GM12874 (cell line): ENCODE measurements around the gene AMBRA1.
A peak's percentile ranks its signal among the peaks of the same experiment; 100 is the strongest.

Experiments used
- TF ChIP-seq, protein P1 (sequence below): IDR thresholded peaks from 2 replicates; pipeline ENCODE4 v1.5.1; 2011; ENCODE audit warnings: low read depth, mild to moderate bottlenecking, control low read depth, low read length, moderate library complexity; ENCODE audit not compliant: insufficient read depth

AMBRA1 gene

DNA sequence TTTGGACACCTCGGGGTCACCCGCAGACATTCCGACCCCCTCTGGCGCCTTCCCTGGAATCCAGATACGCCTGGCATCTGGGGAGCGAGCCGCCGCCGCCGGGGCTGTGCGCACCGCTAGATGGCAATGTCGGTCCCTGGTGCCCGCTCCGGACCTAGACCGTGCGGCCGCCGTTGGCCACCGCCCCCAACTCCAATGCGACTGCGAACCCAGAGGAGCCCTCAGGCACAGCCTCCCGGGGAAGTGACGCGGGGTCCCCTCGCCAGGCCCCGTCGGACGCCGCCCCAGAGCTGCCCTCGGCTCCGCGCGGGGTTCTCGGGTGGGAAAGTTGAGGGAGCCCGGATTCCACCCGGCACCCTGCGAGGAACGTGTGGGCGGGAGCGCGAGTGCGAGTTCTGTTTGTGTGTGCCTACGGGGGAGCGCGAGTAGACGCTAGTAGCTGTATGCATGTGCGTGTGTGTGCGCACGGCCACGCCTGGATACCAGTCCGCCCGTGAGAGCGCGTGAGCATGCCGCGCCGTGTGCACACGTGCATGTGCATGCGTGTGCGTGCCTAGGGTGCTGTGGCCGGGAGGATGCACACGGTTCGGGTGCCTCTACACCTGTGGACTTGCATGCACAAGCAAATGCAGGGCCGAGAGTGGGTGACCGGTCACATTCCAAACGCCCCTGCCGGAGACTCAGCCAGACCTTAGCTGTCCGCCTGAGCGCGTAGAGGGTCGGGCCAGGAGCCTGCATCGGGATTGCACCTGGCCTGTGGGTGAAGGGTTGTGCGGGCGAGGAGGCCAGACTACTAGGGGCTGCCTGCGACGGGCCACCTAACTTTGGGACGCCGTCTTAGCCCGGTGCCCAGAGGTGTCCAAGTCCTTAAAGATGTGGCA, 204.1 kb downstream of the AMBRA1 start:
- TF ChIP-seq, protein P1, sequence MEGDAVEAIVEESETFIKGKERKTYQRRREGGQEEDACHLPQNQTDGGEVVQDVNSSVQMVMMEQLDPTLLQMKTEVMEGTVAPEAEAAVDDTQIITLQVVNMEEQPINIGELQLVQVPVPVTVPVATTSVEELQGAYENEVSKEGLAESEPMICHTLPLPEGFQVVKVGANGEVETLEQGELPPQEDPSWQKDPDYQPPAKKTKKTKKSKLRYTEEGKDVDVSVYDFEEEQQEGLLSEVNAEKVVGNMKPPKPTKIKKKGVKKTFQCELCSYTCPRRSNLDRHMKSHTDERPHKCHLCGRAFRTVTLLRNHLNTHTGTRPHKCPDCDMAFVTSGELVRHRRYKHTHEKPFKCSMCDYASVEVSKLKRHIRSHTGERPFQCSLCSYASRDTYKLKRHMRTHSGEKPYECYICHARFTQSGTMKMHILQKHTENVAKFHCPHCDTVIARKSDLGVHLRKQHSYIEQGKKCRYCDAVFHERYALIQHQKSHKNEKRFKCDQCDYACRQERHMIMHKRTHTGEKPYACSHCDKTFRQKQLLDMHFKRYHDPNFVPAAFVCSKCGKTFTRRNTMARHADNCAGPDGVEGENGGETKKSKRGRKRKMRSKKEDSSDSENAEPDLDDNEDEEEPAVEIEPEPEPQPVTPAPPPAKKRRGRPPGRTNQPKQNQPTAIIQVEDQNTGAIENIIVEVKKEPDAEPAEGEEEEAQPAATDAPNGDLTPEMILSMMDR = peak; percentile 97

DNA sequence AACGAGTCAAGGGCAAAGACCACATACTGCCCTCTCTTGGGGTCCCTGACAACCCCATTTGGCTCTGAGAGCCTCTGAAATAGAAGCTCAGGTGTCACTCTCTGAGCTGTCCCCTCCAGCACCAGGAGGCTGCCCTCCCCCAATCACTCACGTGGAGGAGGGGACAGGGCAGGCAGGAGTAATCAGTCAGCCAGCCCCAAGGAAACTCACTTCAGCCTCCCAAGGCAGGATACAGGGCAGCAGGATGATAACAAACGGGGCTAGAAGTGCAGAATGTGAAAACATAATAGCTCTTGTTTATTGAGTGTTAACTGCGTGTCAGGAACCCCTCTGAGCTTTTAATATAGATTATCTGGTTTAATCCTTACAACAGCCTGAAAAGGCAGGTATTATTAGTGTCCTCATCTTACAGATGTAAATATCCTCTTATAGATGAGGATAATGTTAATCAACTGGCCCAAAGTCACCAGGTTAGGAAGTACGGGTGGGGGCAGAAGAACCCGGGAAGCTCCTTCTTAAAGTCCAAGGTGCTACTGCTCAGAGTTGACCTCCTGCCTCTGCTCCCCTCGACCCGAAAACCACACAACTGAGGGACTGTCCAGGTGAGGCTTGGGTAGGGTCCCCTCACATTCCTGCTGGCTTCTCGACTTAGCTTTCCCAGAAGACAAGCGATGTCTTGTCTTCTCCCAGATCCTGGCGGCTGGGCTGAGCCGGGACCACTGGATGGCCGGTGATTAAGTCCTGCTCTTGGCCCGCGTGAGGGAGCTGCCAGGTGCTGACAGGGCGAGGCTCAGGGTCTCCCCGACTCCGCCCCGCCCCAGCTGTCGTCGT, 205.0 kb downstream of the AMBRA1 start:
- TF ChIP-seq, protein P1 = no peak

DNA sequence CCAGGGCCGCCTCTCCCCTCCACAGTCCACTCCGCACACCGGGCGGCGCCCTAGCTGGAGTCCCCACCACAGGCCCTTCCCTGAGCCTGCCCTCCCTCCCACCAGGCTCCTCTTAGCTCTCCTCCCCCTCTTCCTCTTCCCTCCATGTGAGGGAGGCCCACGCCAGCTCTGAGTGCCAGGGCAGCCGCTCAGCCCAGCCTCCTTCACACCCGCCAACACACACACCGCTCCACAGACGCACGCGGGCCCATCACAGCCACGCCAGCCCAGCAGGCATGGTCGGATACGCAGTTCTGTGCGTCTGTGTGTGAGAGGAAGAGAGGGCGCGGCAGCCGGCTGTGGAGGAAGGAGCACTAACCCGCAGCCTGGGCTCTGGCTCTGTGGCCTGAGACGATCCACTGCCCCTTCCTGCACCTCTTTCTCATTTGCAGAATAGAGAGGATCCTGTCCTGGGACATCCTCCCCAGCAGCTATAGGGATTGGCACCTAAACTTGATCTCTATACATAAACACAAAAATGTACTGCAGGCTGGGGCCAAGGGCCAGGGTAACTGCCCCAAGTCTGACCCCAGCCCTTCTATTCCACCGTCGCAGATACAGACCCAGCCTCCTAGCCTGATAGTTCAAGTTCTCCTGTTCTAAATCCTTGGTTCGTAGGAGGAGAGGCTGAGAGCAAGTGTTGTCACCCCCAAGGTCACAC, 205.8 kb downstream of the AMBRA1 start:
- TF ChIP-seq, protein P1 = no peak

DNA sequence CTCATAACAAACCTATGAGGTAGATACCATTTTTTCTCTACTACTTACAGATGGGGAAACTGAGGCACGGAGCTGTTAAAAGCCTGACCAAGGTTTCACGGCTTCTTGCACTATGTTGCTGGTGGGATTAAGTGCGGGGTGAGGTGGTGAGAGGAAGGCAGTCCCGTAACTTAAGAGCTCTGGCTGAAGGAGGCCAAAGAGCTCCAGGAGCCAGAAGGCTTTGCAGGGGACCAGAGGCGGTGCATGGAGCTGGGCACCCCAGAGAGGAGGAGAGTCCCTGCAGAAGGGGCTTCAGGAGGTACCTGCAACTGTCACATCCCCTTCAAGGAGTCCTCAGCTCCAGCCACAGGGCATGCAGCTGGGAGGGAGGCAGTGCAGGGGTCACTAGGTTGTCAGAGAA, 206.4 kb downstream of the AMBRA1 start:
- TF ChIP-seq, protein P1 = no peak

DNA sequence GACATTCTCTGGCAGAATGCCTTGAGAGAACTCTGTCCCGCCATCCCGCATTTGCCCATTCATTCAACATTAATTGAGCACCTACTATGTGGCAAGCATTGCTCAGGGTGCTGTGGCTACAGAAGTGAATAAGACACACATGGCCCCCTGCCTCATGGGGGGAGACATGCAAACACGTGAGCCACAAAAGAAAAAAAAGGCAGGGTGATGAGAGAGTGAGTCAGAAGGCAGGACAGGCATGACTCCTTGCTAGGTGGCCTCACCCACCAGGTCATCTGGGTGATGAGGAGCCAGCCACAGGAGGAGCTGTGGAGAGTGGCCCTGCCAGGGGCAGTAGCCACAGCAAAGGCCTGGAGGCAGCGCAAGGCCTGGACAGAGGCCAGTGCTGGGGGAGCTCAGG, 207.1 kb downstream of the AMBRA1 start:
- TF ChIP-seq, protein P1 = no peak

DNA sequence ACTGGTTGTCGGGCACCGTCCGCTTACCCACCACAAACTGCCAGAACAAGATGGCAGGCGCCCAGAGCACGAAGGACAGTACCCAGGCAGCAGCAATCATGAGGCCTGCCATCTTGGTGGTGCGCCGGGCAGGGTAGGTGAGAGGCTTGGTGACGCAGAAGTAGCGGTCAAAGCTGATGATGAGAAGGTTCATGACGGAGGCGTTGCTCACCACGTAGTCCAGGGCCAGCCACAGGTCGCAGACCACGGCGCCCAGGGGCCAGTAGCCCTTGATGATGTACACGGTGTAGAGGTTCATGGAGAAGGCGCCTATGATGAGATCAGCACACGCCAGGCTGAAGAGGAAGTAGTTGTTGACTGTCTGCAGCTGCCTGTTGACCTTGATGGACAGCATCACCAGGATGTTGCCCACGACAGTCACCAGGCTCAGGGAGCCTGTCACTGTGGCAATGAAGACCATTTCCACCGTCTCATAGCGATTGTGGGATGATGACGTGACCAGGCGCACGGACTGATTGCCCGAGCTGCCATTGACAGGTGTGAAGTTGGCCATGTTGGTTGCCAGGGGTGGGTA, 207.7 kb downstream of the AMBRA1 start:
- TF ChIP-seq, protein P1 = no peak
